GM23338 (cell line): Measurements from ENCODE around the gene SORCS2.

Experiments used
- CREB1 ChIP-seq: fragments of 250-450 bp; sonication (Bioruptor Pico); IDR thresholded peaks from 2 replicates; pipeline ENCODE4 v1.5.0; 2020; ENCODE audit warnings: low read depth, mild to moderate bottlenecking, moderate library complexity
- CTCF ChIP-seq, 2 experiments: fragments of 200-600 bp in 1 of 2; sonication (generic) in 1 of 2; conservative IDR thresholded peaks; 2 replicates each; pipeline versions ENCODE4 v1.5.1 to v1.6.1; 2016 to 2017; ENCODE audit warnings: antibody characterized with exemption in 2 of 2, low read depth in 2 of 2, mild to moderate bottlenecking in 2 of 2, moderate library complexity in 1 of 2
- ETS1 ChIP-seq: IDR thresholded peaks from 2 replicates; pipeline ENCODE4 v1.6.1; 2016; ENCODE audit warnings: antibody characterized with exemption
- EZH2 ChIP-seq: fragments of 200-600 bp; sonication (generic); IDR thresholded peaks from one replicate; pipeline ENCODE4 v1.8.0; 2017; ENCODE audit warnings: antibody characterized with exemption, mild to moderate bottlenecking, low read depth; ENCODE audit not compliant: unreplicated experiment
- EZH2phosphoT487 ChIP-seq: fragments of 200-600 bp; sonication (generic); IDR thresholded peaks from one replicate; pipeline ENCODE4 v1.8.1; 2018; ENCODE audit warnings: antibody characterized with exemption; ENCODE audit not compliant: unreplicated experiment
- JUNB ChIP-seq: IDR thresholded peaks from one replicate; pipeline ENCODE4 v1.6.1; 2016; ENCODE audit warnings: antibody characterized with exemption; ENCODE audit not compliant: unreplicated experiment
- NANOG ChIP-seq: IDR thresholded peaks from 2 replicates; pipeline ENCODE4 v1.6.1; 2016; ENCODE audit warnings: antibody characterized with exemption, borderline replicate concordance
- POLR2AphosphoS5 ChIP-seq: IDR thresholded peaks from 2 replicates; pipeline ENCODE4 v1.6.1; 2016; ENCODE audit warnings: antibody characterized with exemption, low read depth
- REST ChIP-seq: IDR thresholded peaks from one replicate; pipeline ENCODE4 v1.6.1; 2018; ENCODE audit warnings: antibody characterized with exemption; ENCODE audit not compliant: unreplicated experiment
- ZNF114 ChIP-seq: fragments of 250-450 bp; sonication (Bioruptor Pico); IDR thresholded peaks from 2 replicates; pipeline ENCODE4 v1.5.0; 2020; ENCODE audit warnings: mild to moderate bottlenecking, moderate library complexity
- ZNF331 ChIP-seq: fragments of 250-450 bp; sonication (Bioruptor Pico); IDR thresholded peaks from 2 replicates; pipeline ENCODE4 v1.5.0; 2020; ENCODE audit warnings: low read depth, mild to moderate bottlenecking, moderate library complexity

- TF ChIP-seq CTCF (conservative IDR thresholded peaks at IDR 0.05; ENCODE audit: low read depth in 2 of 2), result no peak; a peak in 1 of 4 replicates
- no peak for TF ChIP-seq POLR2AphosphoS5
- no peak for TF ChIP-seq EZH2phosphoT487
- no peak for TF ChIP-seq EZH2
- TF ChIP-seq REST, result no peak
- TF ChIP-seq JUNB, result no peak
- TF ChIP-seq ETS1, result no peak
- no peak for TF ChIP-seq ZNF114 (CRISPR knock-in tag)
- no peak for TF ChIP-seq NANOG
- TF ChIP-seq CREB1 (CRISPR knock-in tag), result no peak
- TF ChIP-seq ZNF331 (CRISPR knock-in tag), result no peak
These were observed 468.1 kb downstream of the SORCS2 start for GRCh38 chr4:7660176-7661039.
